ENCODE results near the gene DNAJC15. TPM values are rescaled to one million over a fixed set of nuclear protein-coding genes. Genes with fewer than 3 reads are reported as not detected.

DNAJC15 gene
- polyA plus RNA-seq, 3 donors, result 8.3 to 31.1 (median 22.0) TPM

- Mint-ChIP-seq H3K4me1 (peaks cover 12% of the 10 kb centered on the region), H3K4me3 (peak overlapping the region; percentile 73 to 81), H3K27ac (peak overlapping the region; percentile 81 to 94 (median 90)), H3K9me3 (no peaks in the 10 kb centered on the region), H3K27me3 (ENCODE audit: low read depth in 3 of 3) (no peaks in the 10 kb centered on the region), H3K36me3 (peaks cover 18 to 29% of the 10 kb centered on the region in 2 donors)
- 19% methylated on average over 2 of the region's 4 CpGs for WGBS (ENCODE audit: insufficient coverage)
- Histone ChIP-seq H3K9me3 (replicated peaks in 1 of 2; ENCODE audit: control insufficient read depth in 1 of 2, insufficient read depth in 1 of 2, low read length in 2 of 2) (no peaks in the 10 kb centered on the region), H4K20me1 (ENCODE audit: insufficient read depth, low read length) (no peaks in the 10 kb centered on the region), H3K4me3 (replicated peaks in 1 of 3; ENCODE audit: low read depth in 2 of 3, low read length in 3 of 3) (peak overlapping the region; percentile 60 to 99 (median 79)), H3K27me3 (ENCODE audit: control insufficient read depth in 2 of 2, insufficient read depth in 2 of 2, low read length in 2 of 2) (no peaks in the 10 kb centered on the region), H3K4me1 (ENCODE audit: control insufficient read depth in 1 of 2, insufficient read depth in 2 of 2, low read length in 2 of 2) (peaks cover 0 to 7% of the 10 kb centered on the region in 2 donors), H3K27ac (ENCODE audit: low read depth in 1 of 2, low read length in 2 of 2) (peak overlapping the region; percentile 35 to 92), H3K9ac (ENCODE audit: insufficient read depth, low read length, poor library complexity, severe bottlenecking) (peak overlapping the region; percentile 70), H3K36me3 (replicated peaks in 1 of 2; ENCODE audit: control insufficient read depth in 1 of 2, insufficient read depth in 2 of 2, low read length in 2 of 2) (peaks cover 0 to 13% of the 10 kb centered on the region in 2 donors), H3K4me2 (replicated peaks; ENCODE audit: extremely low read depth, low read length, poor library complexity, severe bottlenecking) (peak overlapping the region; percentile 54), H2AFZ (ENCODE audit: insufficient read depth, low read depth, low read length, poor library complexity, severe bottlenecking) (peak overlapping the region; percentile 68), H3K79me2 (ENCODE audit: insufficient read depth, low read length) (no peaks in the 10 kb centered on the region)
- DNase-seq, result peak; percentile 28 to 47 (median 41)
- intact Hi-C loops (cut with micrococcal nuclease), result no loop called here
- TF ChIP-seq, protein P1, sequence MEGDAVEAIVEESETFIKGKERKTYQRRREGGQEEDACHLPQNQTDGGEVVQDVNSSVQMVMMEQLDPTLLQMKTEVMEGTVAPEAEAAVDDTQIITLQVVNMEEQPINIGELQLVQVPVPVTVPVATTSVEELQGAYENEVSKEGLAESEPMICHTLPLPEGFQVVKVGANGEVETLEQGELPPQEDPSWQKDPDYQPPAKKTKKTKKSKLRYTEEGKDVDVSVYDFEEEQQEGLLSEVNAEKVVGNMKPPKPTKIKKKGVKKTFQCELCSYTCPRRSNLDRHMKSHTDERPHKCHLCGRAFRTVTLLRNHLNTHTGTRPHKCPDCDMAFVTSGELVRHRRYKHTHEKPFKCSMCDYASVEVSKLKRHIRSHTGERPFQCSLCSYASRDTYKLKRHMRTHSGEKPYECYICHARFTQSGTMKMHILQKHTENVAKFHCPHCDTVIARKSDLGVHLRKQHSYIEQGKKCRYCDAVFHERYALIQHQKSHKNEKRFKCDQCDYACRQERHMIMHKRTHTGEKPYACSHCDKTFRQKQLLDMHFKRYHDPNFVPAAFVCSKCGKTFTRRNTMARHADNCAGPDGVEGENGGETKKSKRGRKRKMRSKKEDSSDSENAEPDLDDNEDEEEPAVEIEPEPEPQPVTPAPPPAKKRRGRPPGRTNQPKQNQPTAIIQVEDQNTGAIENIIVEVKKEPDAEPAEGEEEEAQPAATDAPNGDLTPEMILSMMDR (IDR thresholded peaks at IDR 0.05), result no peak
Observed at GRCh38 chr13:43088093-43088511, 64.7 kb downstream of the DNAJC15 start.

- Mint-ChIP-seq H3K4me1 (peaks cover 15% of the 10 kb centered on the region), H3K27ac (no peak overlapping the region), H3K4me3 (no peak overlapping the region), H3K27me3 (ENCODE audit: low read depth in 3 of 3) (no peaks in the 10 kb centered on the region), H3K36me3 (peaks cover 19 to 40% of the 10 kb centered on the region in 2 donors), H3K9me3 (no peaks in the 10 kb centered on the region)
- Histone ChIP-seq H3K9me3 (replicated peaks in 1 of 2; ENCODE audit: control insufficient read depth in 1 of 2, insufficient read depth in 1 of 2, low read length in 2 of 2) (no peaks in the 10 kb centered on the region), H4K20me1 (ENCODE audit: insufficient read depth, low read length) (no peaks in the 10 kb centered on the region), H3K4me2 (replicated peaks; ENCODE audit: extremely low read depth, low read length, poor library complexity, severe bottlenecking) (no peak overlapping the region), H3K4me3 (replicated peaks in 1 of 3; ENCODE audit: low read depth in 2 of 3, low read length in 3 of 3) (no peak overlapping the region), H3K36me3 (replicated peaks in 1 of 2; ENCODE audit: control insufficient read depth in 1 of 2, insufficient read depth in 2 of 2, low read length in 2 of 2) (peaks cover 0 to 18% of the 10 kb centered on the region in 2 donors), H2AFZ (ENCODE audit: insufficient read depth, low read depth, low read length, poor library complexity, severe bottlenecking) (no peak overlapping the region), H3K27me3 (ENCODE audit: control insufficient read depth in 2 of 2, insufficient read depth in 2 of 2, low read length in 2 of 2) (no peaks in the 10 kb centered on the region), H3K79me2 (ENCODE audit: insufficient read depth, low read length) (no peaks in the 10 kb centered on the region), H3K4me1 (ENCODE audit: control insufficient read depth in 1 of 2, insufficient read depth in 2 of 2, low read length in 2 of 2) (peaks cover 0 to 7% of the 10 kb centered on the region in 2 donors), H3K27ac (ENCODE audit: low read depth in 1 of 2, low read length in 2 of 2) (no peak overlapping the region), H3K9ac (ENCODE audit: insufficient read depth, low read length, poor library complexity, severe bottlenecking) (no peak overlapping the region)
- no CpG with 5 or more reads among the region's 1 CpG for WGBS (ENCODE audit: insufficient coverage)
- intact Hi-C loops (cut with micrococcal nuclease), result no loop called here
- TF ChIP-seq, protein P1 (IDR thresholded peaks at IDR 0.05), result no peak
- no peak for DNase-seq
Observed at GRCh38 chr13:43089912-43090498, 66.6 kb downstream of the DNAJC15 start.
